ENCODE data around the gene CCL1. TPM values are rescaled to one million over a fixed set of nuclear protein-coding genes. Genes with fewer than 3 reads are reported as not detected.

Gene CCL1
- total RNA-seq, 4 donors from 2014 or later: not detected

DNA sequence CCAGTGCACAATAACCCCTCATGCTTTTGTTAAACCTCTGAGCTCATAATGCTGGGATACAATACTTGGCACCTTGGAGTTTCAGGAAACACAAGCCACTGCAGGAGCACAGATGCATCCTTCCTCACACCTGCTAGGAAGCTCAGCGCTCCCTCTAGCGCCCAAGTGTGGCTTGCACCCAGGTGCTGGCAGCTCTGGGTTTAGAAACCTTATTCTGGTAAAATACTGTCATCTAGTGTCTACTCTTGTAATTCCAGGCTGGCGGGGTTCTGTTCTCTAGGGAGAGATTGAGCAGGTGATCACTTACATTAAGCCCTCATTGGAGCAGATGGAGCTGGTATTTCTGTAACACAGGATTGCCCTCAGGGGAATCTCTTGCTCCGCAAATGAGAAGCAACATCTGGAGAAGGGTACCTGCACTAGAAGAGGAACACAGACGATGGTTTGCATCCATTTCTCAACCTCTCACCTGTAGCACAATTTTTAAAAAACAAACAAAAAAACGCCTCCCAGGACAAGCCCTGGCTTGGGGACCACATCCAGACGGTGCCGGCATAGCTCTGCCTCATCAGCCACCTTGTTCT is 1.5 kb downstream of the CCL1 start:
- ATAC-seq: peak; percentile 84
- no peaks in the 10 kb centered on the region for H3K9me3 ChIP-seq
- H3K4me1 ChIP-seq: no peaks in the 10 kb centered on the region
- H3K36me3 ChIP-seq: no peaks in the 10 kb centered on the region
- no peak overlapping the region for H3K27ac ChIP-seq
- H3K27me3 ChIP-seq: peaks cover 37% of the 10 kb centered on the region
- 5 to 24% methylated on average over 4 to 7 of the region's 8 CpGs for WGBS, 2 donors (ENCODE audit: low coverage in 1 of 2)
- no peak overlapping the region for H3K4me3 ChIP-seq
- TF ChIP-seq POLR2AphosphoS5 (IDR thresholded peaks at IDR 0.05): peak; percentile 56
- no peak for TF ChIP-seq POLR2A (IDR thresholded peaks at IDR 0.05)
- TF ChIP-seq, protein P1, sequence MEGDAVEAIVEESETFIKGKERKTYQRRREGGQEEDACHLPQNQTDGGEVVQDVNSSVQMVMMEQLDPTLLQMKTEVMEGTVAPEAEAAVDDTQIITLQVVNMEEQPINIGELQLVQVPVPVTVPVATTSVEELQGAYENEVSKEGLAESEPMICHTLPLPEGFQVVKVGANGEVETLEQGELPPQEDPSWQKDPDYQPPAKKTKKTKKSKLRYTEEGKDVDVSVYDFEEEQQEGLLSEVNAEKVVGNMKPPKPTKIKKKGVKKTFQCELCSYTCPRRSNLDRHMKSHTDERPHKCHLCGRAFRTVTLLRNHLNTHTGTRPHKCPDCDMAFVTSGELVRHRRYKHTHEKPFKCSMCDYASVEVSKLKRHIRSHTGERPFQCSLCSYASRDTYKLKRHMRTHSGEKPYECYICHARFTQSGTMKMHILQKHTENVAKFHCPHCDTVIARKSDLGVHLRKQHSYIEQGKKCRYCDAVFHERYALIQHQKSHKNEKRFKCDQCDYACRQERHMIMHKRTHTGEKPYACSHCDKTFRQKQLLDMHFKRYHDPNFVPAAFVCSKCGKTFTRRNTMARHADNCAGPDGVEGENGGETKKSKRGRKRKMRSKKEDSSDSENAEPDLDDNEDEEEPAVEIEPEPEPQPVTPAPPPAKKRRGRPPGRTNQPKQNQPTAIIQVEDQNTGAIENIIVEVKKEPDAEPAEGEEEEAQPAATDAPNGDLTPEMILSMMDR (IDR thresholded peaks at IDR 0.05): peak; percentile 99 to 100 (median 99)

DNA sequence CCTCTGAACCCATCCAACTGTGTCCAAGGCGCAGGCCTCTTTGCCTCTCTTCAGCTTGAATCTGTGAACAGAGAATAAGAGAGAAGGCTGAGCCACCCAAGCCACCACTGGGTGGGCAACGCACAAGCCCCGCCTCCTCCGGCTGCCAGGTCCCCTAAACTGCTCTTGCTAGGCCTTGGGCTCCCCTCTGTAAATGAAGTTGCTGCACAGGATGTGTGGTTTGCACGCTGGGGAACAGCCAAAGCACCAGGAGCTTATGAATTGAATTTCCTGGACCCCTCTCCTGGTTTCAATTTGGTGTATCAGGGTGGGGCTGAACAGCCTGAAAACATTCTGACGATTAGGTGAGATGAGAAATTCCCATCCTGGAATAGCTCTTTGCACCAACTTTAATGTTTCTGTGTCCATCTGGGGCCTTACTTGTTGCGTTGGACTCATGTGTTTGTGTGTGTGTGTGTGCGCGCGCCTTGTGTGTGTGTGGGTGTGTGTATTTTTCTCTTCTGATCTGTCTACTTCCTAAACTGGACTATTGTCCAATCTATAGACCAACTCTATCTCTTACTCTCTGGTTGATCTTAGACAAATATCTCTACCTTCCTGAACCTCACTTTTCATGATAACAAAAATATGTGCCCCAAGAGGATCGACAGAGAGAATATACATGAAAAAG is 2.3 kb downstream of the CCL1 start:
- Histone ChIP-seq H3K4me3 (no peak overlapping the region), H3K27me3 (peaks cover 31% of the 10 kb centered on the region), H3K27ac (no peak overlapping the region), H3K36me3 (no peaks in the 10 kb centered on the region), H3K9me3 (no peaks in the 10 kb centered on the region), H3K4me1 (no peaks in the 10 kb centered on the region)
- TF ChIP-seq EP300 (IDR thresholded peaks at IDR 0.05) (no peak), POLR2A (IDR thresholded peaks at IDR 0.05) (no peak), POLR2AphosphoS5 (IDR thresholded peaks at IDR 0.05) (no peak)
- TF ChIP-seq, protein P1 (IDR thresholded peaks at IDR 0.05): no peak
- no peak for ATAC-seq
- 84 to 94% methylated on average over 2 to 6 of the region's 11 CpGs for WGBS, 2 donors (ENCODE audit: low coverage in 1 of 2)

DNA sequence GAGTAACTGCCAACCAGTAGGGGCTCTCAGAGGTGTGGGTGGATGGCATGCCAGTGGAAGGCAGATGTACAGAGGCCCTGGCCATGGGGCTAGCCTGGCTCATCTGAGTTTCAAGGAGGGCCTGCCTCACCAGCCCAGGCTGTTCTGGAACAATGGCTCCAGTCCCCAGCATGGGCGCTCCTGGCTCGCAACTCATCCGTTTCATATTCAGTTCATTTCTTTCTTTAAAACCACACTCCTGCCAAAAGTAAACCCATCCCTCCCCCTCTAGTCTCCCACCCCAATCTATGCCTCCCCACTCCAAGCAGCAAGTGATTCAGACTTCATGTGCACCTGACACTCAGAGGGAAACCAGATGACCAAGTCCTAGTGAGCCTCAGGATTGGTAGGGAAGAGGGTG is 4.4 kb downstream of the CCL1 start:
- H3K27me3 ChIP-seq: peaks cover 16% of the 10 kb centered on the region
- H3K4me3 ChIP-seq: no peak overlapping the region
- no peak for ATAC-seq
- TF ChIP-seq POLR2AphosphoS5 (IDR thresholded peaks at IDR 0.05) (no peak), POLR2A (IDR thresholded peaks at IDR 0.05) (no peak), EP300 (IDR thresholded peaks at IDR 0.05) (no peak)
- TF ChIP-seq, protein P1 (IDR thresholded peaks at IDR 0.05): no peak
- no peak overlapping the region for H3K27ac ChIP-seq
- no peaks in the 10 kb centered on the region for H3K4me1 ChIP-seq
- no peaks in the 10 kb centered on the region for H3K36me3 ChIP-seq
- H3K9me3 ChIP-seq: peaks cover 0 to 8% (median 0%) of the 10 kb centered on the region in 3 donors
- WGBS, 2 donors (ENCODE audit: low coverage in 1 of 2): 93 to 100% methylated on average over 3 of the region's 3 CpGs

DNA sequence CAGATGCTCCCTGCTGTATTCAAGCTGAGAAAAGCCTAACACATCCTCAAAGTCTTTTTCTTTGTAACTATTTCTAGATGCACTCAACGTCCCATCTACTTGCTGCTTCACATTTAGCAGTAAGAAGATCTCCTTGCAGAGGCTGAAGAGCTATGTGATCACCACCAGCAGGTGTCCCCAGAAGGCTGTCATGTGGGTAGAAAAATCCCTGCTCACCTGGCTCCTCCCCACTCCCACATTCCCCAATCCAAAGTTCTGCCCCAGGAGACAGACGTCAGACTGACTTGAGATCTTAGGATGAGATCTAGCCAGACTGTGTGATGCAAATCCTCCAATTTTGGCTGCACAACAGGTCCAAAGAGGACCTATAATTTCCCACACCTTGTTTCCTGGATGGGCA is 5.6 kb downstream of the CCL1 start:
- Histone ChIP-seq H3K27ac (no peak overlapping the region), H3K9me3 (peaks cover 0 to 17% (median 0%) of the 10 kb centered on the region in 3 donors), H3K4me3 (no peak overlapping the region), H3K36me3 (no peaks in the 10 kb centered on the region), H3K27me3 (peaks cover 6% of the 10 kb centered on the region), H3K4me1 (no peaks in the 10 kb centered on the region)
- no peak for ATAC-seq
- TF ChIP-seq POLR2AphosphoS5 (IDR thresholded peaks at IDR 0.05) (no peak), EP300 (IDR thresholded peaks at IDR 0.05) (no peak), POLR2A (IDR thresholded peaks at IDR 0.05) (no peak)
- TF ChIP-seq, protein P1 (IDR thresholded peaks at IDR 0.05): no peak
- 78 to 100% methylated on average over 1 of the region's 2 CpGs for WGBS, 2 donors (ENCODE audit: low coverage in 1 of 2)

DNA sequence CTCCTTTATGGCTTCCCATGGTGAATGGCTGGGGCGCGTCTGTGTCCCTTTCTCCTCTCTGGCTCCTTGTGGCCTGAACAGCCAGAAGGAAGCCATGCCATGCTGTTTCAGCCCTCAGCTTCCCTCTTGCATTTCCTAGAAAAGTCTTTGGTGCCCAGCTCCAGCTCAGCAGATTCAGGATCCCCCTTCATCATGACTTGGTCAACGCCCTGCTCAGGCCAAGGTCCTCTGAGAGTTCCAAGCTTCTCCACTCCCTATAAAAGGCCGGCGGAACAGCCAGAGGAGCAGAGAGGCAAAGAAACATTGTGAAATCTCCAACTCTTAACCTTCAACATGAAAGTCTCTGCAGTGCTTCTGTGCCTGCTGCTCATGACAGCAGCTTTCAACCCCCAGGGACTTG is 6.8 kb downstream of the CCL1 start, which contains the start of gene CCL13:
Gene CCL13 (plus strand): TSS at position 287 of the 400 bp plus-strand sequence. CDS start 47 bp downstream, at position 334.
- TF ChIP-seq POLR2AphosphoS5 (IDR thresholded peaks at IDR 0.05) (no peak), EP300 (IDR thresholded peaks at IDR 0.05) (no peak), POLR2A (IDR thresholded peaks at IDR 0.05) (no peak)
- TF ChIP-seq, protein P1 (IDR thresholded peaks at IDR 0.05): no peak
- no peaks in the 10 kb centered on the region for H3K4me1 ChIP-seq
- H3K27me3 ChIP-seq: no peaks in the 10 kb centered on the region
- no peaks in the 10 kb centered on the region for H3K36me3 ChIP-seq
- 93 to 100% methylated on average over 1 to 5 of the region's 5 CpGs for WGBS, 2 donors (ENCODE audit: low coverage in 1 of 2)
- peak within 1 kb of the TSS in 2 of 4 donors; percentile 14 to 19 for H3K27ac ChIP-seq
- no peak within 1 kb of the TSS for H3K4me3 ChIP-seq
- peaks cover 0 to 17% (median 0%) of the 10 kb centered on the region in 3 donors for H3K9me3 ChIP-seq
- peak; percentile 57 for ATAC-seq
